ENCODE data around the gene VAMP1. TPM values are rescaled to one million over a fixed set of nuclear protein-coding genes. Genes with fewer than 3 reads are reported as not detected.

The VAMP1 gene
- total and polyA plus RNA-seq, 2 of the 13 experiments (the other 11 are each of a cell fraction or from before 2014, with no cell fraction given), result 2.5 to 7.4 TPM

- peak; percentile 61 for TF ChIP-seq XRCC5 (optimal IDR thresholded peaks at IDR 0.05; ENCODE audit: low read length)
- TF ChIP-seq DBP (CRISPR knock-in tag; IDR thresholded peaks at IDR 0.05; ENCODE audit: not compliant biosample characterization), result peak; percentile 56
- no peak for TF ChIP-seq RCOR2 (CRISPR knock-in tag; IDR thresholded peaks at IDR 0.05)
- TF ChIP-seq KDM3A (CRISPR knock-in tag; IDR thresholded peaks at IDR 0.05; ENCODE audit: low read depth), result no peak
- TF ChIP-seq ZBTB20 (CRISPR knock-in tag; IDR thresholded peaks at IDR 0.05; ENCODE audit: borderline replicate concordance, low read depth), result peak; percentile 48; the same call in 1 of the 2 replicates
- no peak for TF ChIP-seq ZNF569 (CRISPR knock-in tag; IDR thresholded peaks at IDR 0.05; ENCODE audit: borderline replicate concordance)
- peak; percentile 83 for TF ChIP-seq POLR2G (IDR thresholded peaks at IDR 0.05; ENCODE audit: low read depth, low read length)
- TF ChIP-seq NBN (conservative IDR thresholded peaks at IDR 0.05), result no peak
- TF ChIP-seq ISX (CRISPR knock-in tag; conservative IDR thresholded peaks at IDR 0.05), result peak; percentile 65; the same call in 1 of the 2 replicates
- TF ChIP-seq ASH2L (IDR thresholded peaks at IDR 0.05; ENCODE audit: insufficient read length, low read depth, low read length), result peak; percentile 60
- peak; percentile 58; the same call in 1 of the 2 replicates for TF ChIP-seq SALL1 (CRISPR knock-in tag; IDR thresholded peaks at IDR 0.05)
- no peak for TF ChIP-seq ZNF318 (CRISPR knock-in tag; IDR thresholded peaks at IDR 0.05)
- TF ChIP-seq U2AF1 (optimal IDR thresholded peaks at IDR 0.05; ENCODE audit: low read depth, low read length), result peak; percentile 61
- no peak for TF ChIP-seq EP300 (IDR thresholded peaks at IDR 0.05; ENCODE audit: low read depth in 2 of 2, low read length in 2 of 2)
- 0 out of 2 replicates have a peak, but pooled peaks have one; percentile 6 for TF ChIP-seq EP300 (CRISPR knock-in tag; IDR thresholded peaks at IDR 0.05; ENCODE audit: borderline replicate concordance)
- TF ChIP-seq TFAP4 (IDR thresholded peaks at IDR 0.05; ENCODE audit: borderline replicate concordance, low read depth), result no peak; the same call in 1 of the 2 replicates
- TF ChIP-seq ZC3H4 (CRISPR knock-in tag; IDR thresholded peaks at IDR 0.05; ENCODE audit: borderline replicate concordance), result 0 out of 2 replicates have a peak, but pooled peaks have one; percentile 27
- TF ChIP-seq FOXA3 (CRISPR knock-in tag; IDR thresholded peaks at IDR 0.05), result no peak; the same call in 1 of the 2 replicates
Measured at GRCh38 chr12:6451348-6452244, 18.9 kb downstream of the VAMP1 start, which contains the start of gene TAPBPL (continued).
